Embryonic facial prominence (tissue), 1 donor: ENCODE data around the gene LRRC3C.

Experiments used
- DNase-seq: peaks from one replicate; pipeline ENCODE4 v3.0.0-alpha.2; 2016; ENCODE audit errors: extremely low spot score

LRRC3C gene

DNA sequence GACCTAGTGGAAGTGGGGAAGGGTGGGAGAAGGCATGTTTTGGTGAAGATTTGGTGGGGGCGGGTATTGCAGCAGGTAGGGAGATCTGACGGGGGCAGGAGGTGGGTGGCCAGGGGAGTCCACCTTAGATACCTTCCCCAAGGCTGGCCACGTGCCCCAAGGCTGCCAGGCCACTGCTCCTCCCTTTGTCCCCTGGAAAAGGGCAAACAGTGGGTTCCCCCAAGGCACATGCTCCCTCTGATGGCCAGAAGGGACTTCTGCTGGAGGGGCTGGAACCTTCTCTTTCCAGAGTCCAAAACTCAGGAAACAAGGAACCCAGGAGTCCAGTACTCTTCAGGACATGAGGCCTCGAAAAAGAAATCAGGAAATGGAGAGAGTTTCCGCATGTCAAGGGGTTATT is 46.9 kb downstream of the LRRC3C start:
- no peak for DNase-seq

- no peak for DNase-seq
These were observed 48.3 kb downstream of the LRRC3C start for GRCh38 chr17:39975801-39976200.

- DNase-seq: no peak
These were observed 51.6 kb downstream of the LRRC3C start for GRCh38 chr17:39979016-39979670.

DNA sequence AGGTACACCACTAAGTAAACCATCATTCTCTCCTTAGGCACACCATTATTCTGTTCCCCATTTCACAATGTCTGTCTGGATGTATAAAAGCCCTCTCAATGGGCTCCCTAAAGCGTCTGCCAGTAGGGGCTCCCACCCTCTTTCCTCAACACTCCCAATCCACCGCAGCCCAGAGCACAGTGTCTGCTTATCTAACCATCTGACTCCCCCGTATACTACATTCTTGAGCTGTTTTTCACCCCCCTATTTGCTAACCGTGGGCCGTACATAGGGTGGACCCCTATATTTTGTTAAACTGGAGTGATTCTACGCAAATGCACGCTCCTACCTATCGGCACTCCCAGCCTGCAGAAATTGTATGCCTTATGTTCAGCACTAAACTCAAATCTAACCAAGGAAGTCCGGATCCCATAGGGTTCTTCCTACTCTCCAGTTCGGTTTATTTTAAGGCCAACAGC is 52.4 kb downstream of the LRRC3C start:
- peak; percentile 40 for DNase-seq

DNA sequence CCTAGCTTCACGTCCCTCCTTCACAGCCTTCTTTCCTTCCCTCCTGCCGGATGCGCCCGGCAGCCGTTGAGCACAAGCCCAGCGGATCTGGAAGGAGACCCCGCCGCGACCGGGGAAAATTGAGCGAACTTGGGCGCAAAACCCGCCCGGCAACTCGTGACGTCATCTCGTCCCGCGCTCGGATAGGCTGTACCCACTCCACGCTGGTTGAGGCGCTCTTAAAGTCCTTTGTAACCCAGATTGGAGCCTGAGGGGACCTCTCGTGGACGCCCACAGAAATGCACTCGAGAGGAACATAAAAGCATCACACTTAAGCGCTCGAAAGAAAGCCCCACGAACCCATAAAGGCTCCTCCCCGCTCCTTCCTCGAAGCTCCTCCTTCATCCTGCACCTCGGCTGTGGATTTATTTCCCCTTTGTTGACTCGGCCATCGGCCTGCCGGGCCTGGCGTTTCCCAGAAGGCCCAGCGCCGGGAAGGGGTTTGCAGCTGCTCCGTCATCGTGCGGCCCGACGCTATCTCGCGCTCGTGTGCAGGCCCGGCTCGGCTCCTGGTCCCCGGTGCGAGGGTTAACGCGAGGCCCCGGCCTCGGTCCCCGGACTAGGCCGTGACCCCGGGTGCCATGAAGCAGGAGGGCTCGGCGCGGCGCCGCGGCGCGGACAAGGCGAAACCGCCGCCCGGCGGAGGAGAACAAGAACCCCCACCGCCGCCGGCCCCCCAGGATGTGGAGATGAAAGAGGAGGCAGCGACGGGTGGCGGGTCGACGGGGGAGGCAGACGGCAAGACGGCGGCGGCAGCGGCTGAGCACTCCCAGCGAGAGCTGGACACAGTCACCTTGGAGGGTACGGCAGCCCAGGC is 53.0 kb downstream of the LRRC3C start, which contains the start of gene PSMD3:
Gene PSMD3, plus strand, starts transcription at position 457 of the 856 bp plus-strand sequence. Its CDS starts 164 bp downstream, at position 621.
- DNase-seq: peak; percentile 99

DNA sequence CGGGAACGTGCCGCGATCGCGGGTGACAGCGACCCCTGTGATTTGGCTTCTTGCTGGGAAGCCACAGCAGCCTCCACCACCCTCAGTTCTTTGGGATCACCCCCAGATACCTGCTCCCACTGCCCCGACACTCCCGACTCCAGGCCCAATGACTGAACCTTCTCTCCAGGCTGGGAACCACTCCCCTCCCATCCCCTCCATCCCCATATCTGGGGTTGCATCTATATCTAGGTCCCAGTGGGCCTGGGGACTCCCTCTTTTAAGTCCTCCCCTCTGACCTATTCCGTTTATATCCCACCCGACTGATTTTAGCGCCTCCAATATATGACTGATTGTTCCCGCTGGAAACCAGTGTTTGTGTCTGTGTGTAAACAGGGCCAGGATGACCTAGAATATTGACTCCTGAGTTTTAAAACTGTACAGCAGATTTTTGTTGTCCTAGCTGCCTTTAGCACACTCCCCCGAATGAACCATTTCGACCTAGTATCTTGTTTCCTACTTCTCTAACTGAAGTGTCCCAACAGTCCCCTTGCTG is 53.7 kb downstream of the LRRC3C start:
- no peak for DNase-seq

DNA sequence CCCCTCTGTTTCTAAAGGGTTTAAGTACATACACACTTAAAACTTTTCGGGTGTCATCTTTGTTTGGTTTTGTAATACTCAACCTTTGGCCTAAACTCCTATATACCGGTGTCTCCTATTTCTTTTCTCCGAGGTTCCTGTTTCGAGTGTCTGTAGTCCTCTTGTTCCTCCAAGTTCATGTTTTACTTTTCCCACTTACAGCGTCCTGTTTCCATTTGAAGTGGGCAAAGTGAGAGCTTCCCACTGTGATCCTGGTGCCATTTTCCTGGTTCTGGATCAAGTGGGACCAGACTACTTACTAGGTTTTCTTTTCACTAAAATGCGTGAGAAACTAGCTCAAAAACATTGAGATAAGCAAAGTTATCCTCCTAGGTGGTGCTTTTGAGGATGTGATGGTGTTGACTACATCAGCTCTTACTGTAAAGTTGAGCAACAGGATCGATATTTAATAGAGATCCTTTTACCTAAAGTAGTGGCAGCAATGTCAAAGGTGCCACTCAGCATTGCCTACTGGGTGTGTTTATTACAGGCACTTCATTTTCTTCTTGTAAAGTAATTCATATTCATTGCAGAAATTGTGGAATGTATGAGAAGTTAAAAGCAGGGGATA is 54.3 kb downstream of the LRRC3C start:
- DNase-seq: no peak

GRCh38 chr17:39988206-39988810 is 60.8 kb downstream of the LRRC3C start:
- DNase-seq: no peak

DNA sequence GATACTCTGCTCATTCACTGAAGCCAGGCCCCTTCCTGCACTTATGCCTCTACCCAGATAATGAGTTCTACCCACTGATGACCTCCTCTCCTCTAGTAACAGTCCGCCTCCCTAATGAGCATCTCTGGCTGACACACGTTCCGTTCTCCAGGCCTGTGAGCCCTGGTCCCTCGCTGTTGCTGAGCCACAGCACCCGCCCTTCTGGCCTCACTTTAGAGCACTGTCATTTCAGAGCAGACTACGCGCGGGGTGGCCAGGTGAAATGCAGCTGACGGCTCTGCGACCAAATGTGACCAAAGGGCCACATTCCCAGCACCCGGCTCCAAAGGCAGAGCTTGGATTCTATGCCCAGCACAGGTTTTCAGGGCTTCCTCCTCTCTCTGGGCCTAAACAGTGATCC is 66.9 kb downstream of the LRRC3C start:
- no peak for DNase-seq
